ENCODE results near the gene PCTP. TPM values are rescaled to one million over a fixed set of nuclear protein-coding genes. Genes with fewer than 3 reads are reported as not detected.

PCTP gene
- total and polyA plus RNA-seq, 9 of the 15 experiments (the other 6 are each of a cell fraction or from before 2014, with no cell fraction given): 10.9 to 62.3 (median 41.2) TPM

GRCh38 chr17:55763856-55764255, 13.0 kb downstream of the PCTP start (continued):
- TF ChIP-seq ZNF592 (IDR thresholded peaks at IDR 0.05) (no peak), PATZ1 (CRISPR knock-in tag; IDR thresholded peaks at IDR 0.05; ENCODE audit: borderline replicate concordance) (no peak), MEIS2 (IDR thresholded peaks at IDR 0.05; ENCODE audit: partially characterized antibody) (no peak), ZNF212 (CRISPR knock-in tag; IDR thresholded peaks at IDR 0.05) (no peak), POLR2AphosphoS2 (IDR thresholded peaks at IDR 0.05; ENCODE audit: low read length) (no peak), HDAC8 (tag; IDR thresholded peaks at IDR 0.05) (no peak)
- TF ChIP-seq, protein P1, sequence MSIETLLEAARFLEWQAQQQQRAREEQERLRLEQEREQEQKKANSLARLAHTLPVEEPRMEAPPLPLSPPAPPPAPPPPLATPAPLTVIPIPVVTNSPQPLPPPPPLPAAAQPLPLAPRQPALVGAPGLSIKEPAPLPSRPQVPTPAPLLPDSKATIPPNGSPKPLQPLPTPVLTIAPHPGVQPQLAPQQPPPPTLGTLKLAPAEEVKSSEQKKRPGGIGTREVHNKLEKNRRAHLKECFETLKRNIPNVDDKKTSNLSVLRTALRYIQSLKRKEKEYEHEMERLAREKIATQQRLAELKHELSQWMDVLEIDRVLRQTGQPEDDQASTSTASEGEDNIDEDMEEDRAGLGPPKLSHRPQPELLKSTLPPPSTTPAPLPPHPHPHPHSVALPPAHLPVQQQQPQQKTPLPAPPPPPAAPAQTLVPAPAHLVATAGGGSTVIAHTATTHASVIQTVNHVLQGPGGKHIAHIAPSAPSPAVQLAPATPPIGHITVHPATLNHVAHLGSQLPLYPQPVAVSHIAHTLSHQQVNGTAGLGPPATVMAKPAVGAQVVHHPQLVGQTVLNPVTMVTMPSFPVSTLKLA (conservative IDR thresholded peaks at IDR 0.05): no peak
